ENCODE measurements around the gene ANKS1B. TPM values are rescaled to one million over a fixed set of nuclear protein-coding genes. Genes with fewer than 3 reads are reported as not detected.

Gene ANKS1B
- total and polyA plus RNA-seq, 4 donors, result 0.03 to 3.4 (median 0.53) TPM

DNA sequence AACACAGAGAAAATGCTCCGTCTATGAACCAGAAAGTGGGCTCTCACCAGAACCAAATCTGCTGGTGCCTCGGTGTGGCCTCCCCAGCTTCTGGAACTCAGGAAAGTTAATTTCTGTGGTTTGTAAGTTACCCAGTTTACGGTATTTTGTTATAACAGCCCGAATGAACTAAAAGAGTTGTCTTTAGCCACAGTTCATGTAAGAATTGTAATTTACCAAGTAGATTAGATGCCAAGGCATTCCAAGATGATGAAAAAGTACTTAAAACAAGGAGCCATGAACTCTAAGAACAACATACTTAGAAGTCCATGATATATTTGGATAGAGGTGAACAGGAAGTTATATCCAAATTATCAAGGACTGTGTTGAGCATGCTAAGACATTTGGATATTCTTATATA, 597.1 kb downstream of the ANKS1B start:
- H3K36me3 ChIP-seq (ENCODE audit: control insufficient read depth in 4 of 4, insufficient read depth in 3 of 4, low read depth in 1 of 4, low read length in 3 of 4), result no peaks in the 10 kb centered on the region
- H3K4me3 ChIP-seq (ENCODE audit: low read depth in 1 of 3, low read length in 3 of 3), result no peak overlapping the region
- DNase-seq (ENCODE audit: low spot score), result no peak
- H3K9ac ChIP-seq (ENCODE audit: low read depth in 1 of 2, low read length in 2 of 2), result no peak overlapping the region
- no peaks in the 10 kb centered on the region for H3K27me3 ChIP-seq (ENCODE audit: control insufficient read depth in 4 of 4, insufficient read depth in 4 of 4, low read length in 3 of 4)
- 78% methylated on average over 4 of the region's 4 CpGs for WGBS
- TF ChIP-seq SP1 (IDR thresholded peaks at IDR 0.05), result no peak
- TF ChIP-seq, protein P1, sequence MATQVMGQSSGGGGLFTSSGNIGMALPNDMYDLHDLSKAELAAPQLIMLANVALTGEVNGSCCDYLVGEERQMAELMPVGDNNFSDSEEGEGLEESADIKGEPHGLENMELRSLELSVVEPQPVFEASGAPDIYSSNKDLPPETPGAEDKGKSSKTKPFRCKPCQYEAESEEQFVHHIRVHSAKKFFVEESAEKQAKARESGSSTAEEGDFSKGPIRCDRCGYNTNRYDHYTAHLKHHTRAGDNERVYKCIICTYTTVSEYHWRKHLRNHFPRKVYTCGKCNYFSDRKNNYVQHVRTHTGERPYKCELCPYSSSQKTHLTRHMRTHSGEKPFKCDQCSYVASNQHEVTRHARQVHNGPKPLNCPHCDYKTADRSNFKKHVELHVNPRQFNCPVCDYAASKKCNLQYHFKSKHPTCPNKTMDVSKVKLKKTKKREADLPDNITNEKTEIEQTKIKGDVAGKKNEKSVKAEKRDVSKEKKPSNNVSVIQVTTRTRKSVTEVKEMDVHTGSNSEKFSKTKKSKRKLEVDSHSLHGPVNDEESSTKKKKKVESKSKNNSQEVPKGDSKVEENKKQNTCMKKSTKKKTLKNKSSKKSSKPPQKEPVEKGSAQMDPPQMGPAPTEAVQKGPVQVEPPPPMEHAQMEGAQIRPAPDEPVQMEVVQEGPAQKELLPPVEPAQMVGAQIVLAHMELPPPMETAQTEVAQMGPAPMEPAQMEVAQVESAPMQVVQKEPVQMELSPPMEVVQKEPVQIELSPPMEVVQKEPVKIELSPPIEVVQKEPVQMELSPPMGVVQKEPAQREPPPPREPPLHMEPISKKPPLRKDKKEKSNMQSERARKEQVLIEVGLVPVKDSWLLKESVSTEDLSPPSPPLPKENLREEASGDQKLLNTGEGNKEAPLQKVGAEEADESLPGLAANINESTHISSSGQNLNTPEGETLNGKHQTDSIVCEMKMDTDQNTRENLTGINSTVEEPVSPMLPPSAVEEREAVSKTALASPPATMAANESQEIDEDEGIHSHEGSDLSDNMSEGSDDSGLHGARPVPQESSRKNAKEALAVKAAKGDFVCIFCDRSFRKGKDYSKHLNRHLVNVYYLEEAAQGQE (IDR thresholded peaks at IDR 0.05), result no peak
- TF ChIP-seq RXRA (IDR thresholded peaks at IDR 0.05), result no peak
- TF ChIP-seq, protein P2, sequence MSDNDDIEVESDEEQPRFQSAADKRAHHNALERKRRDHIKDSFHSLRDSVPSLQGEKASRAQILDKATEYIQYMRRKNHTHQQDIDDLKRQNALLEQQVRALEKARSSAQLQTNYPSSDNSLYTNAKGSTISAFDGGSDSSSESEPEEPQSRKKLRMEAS (IDR thresholded peaks at IDR 0.05), result no peak
- no peak for TF ChIP-seq YY1 (IDR thresholded peaks at IDR 0.05)
- TF ChIP-seq JUND (IDR thresholded peaks at IDR 0.05), result no peak
- no peak for TF ChIP-seq RAD21 (IDR thresholded peaks at IDR 0.05)
- TF ChIP-seq, protein P3, sequence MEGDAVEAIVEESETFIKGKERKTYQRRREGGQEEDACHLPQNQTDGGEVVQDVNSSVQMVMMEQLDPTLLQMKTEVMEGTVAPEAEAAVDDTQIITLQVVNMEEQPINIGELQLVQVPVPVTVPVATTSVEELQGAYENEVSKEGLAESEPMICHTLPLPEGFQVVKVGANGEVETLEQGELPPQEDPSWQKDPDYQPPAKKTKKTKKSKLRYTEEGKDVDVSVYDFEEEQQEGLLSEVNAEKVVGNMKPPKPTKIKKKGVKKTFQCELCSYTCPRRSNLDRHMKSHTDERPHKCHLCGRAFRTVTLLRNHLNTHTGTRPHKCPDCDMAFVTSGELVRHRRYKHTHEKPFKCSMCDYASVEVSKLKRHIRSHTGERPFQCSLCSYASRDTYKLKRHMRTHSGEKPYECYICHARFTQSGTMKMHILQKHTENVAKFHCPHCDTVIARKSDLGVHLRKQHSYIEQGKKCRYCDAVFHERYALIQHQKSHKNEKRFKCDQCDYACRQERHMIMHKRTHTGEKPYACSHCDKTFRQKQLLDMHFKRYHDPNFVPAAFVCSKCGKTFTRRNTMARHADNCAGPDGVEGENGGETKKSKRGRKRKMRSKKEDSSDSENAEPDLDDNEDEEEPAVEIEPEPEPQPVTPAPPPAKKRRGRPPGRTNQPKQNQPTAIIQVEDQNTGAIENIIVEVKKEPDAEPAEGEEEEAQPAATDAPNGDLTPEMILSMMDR (IDR thresholded peaks at IDR 0.05; ENCODE audit: low read depth, low read length, missing input control), result no peak
- TF ChIP-seq EGR1 (IDR thresholded peaks at IDR 0.05; ENCODE audit: low read depth in 2 of 2), result no peak
- TF ChIP-seq TAF1 (conservative IDR thresholded peaks at IDR 0.05), result no peak
- TF ChIP-seq FOXA2 (IDR thresholded peaks at IDR 0.05), result no peak
- TF ChIP-seq FOXA1 (IDR thresholded peaks at IDR 0.05), result no peak
- TF ChIP-seq HNF4A (conservative IDR thresholded peaks at IDR 0.05), result no peak
- no peak for TF ChIP-seq NR2F2 (IDR thresholded peaks at IDR 0.05)
- TF ChIP-seq, protein P4, sequence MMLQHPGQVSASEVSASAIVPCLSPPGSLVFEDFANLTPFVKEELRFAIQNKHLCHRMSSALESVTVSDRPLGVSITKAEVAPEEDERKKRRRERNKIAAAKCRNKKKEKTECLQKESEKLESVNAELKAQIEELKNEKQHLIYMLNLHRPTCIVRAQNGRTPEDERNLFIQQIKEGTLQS (IDR thresholded peaks at IDR 0.05), result no peak
- TF ChIP-seq GABPA (IDR thresholded peaks at IDR 0.05 in 1 of 2, conservative IDR thresholded peaks at IDR 0.05 in 1 of 2), result no peak
- TF ChIP-seq, protein P5, sequence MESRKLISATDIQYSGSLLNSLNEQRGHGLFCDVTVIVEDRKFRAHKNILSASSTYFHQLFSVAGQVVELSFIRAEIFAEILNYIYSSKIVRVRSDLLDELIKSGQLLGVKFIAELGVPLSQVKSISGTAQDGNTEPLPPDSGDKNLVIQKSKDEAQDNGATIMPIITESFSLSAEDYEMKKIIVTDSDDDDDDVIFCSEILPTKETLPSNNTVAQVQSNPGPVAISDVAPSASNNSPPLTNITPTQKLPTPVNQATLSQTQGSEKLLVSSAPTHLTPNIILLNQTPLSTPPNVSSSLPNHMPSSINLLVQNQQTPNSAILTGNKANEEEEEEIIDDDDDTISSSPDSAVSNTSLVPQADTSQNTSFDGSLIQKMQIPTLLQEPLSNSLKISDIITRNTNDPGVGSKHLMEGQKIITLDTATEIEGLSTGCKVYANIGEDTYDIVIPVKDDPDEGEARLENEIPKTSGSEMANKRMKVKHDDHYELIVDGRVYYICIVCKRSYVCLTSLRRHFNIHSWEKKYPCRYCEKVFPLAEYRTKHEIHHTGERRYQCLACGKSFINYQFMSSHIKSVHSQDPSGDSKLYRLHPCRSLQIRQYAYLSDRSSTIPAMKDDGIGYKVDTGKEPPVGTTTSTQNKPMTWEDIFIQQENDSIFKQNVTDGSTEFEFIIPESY (IDR thresholded peaks at IDR 0.05), result no peak
- no peak for TF ChIP-seq HNF4G (IDR thresholded peaks at IDR 0.05)
- H3K4me1 ChIP-seq (ENCODE audit: control insufficient read depth in 4 of 4, insufficient read depth in 4 of 4, low read length in 3 of 4), result no peaks in the 10 kb centered on the region
- H3K27ac ChIP-seq (ENCODE audit: low read depth in 1 of 2, low read length in 2 of 2), result no peak overlapping the region
- no peaks in the 10 kb centered on the region for H3K9me3 ChIP-seq (ENCODE audit: control insufficient read depth in 4 of 4, low read length in 3 of 4)
